GM20000 (cell line): ENCODE data around the gene GNPTAB.

Experiments
- DNase-seq: peaks from one replicate; pipeline ENCODE4 v3.0.0; 2012; ENCODE audit warnings: low spot score
- TF ChIP-seq, protein P1 (sequence below): IDR thresholded peaks from 2 replicates; pipeline ENCODE4 v1.5.1; 2012; ENCODE audit warnings: mild to moderate bottlenecking, control low read depth; ENCODE audit errors: extremely low read depth, missing control alignments

GNPTAB gene

DNA sequence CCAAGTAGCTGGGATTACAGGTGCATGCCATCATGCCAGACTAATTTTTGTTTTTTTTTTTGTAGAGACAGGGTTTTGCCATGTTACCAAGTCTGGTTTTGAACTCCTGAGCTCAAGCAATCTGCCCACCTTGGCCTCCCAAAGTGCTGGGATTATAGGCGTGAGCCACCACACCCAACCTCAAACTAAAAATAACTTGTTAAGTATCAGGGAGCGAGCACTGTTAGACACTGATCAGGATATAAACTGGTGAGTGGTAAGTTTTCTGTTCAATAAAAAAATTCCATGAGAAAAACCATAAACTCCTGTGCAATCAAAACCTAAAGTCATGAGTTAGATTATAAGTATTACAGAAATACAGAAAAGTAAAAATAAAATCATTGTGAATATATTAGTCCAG, 46.9 kb downstream of the GNPTAB start:
- TF ChIP-seq, protein P1, sequence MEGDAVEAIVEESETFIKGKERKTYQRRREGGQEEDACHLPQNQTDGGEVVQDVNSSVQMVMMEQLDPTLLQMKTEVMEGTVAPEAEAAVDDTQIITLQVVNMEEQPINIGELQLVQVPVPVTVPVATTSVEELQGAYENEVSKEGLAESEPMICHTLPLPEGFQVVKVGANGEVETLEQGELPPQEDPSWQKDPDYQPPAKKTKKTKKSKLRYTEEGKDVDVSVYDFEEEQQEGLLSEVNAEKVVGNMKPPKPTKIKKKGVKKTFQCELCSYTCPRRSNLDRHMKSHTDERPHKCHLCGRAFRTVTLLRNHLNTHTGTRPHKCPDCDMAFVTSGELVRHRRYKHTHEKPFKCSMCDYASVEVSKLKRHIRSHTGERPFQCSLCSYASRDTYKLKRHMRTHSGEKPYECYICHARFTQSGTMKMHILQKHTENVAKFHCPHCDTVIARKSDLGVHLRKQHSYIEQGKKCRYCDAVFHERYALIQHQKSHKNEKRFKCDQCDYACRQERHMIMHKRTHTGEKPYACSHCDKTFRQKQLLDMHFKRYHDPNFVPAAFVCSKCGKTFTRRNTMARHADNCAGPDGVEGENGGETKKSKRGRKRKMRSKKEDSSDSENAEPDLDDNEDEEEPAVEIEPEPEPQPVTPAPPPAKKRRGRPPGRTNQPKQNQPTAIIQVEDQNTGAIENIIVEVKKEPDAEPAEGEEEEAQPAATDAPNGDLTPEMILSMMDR = no peak

DNA sequence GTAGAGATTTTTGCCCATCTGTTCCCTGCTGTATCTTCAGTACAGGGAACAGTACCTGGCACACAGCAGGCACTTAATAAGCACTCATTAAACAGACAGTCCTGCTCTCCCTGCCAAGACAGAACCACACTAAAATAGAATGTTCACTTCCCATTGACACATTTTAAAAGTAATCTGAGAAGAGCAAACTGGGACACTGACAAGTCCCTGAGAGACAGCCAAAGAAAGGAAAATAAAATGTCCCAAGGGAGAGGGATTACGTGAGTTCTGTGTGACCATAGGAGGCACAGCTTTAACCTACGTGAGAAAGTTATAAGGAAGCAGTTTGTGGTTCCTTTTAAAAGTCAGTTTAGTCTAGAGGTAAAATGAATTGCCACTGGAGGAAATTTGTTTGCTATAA, 47.6 kb downstream of the GNPTAB start:
- TF ChIP-seq, protein P1 = no peak
- no peak for DNase-seq

More for the DNA sequence above, 46.9 kb downstream of the GNPTAB start:
- no peak for DNase-seq

DNA sequence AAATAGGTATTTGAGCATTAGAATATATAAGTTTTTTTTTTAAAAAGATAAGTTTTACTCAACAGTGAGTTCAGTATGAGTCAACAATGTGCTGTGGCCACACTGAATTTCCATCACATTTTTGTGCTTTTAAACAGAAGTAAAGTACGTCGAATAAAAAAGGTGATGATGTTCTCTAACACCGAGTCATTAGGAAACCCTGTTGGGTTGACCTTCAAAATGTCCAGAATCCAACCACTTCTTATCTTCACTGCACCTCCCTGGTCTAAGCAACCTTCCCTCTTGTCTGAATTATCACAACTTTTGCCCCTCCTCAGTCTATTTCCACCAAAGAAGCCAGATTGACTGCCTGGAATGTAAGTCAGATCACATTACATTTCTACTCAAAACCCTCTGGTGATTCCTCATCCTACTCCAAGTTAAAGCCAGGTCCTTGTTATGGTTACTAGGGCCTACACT, 48.5 kb downstream of the GNPTAB start:
- TF ChIP-seq, protein P1 = no peak
- DNase-seq = no peak

DNA sequence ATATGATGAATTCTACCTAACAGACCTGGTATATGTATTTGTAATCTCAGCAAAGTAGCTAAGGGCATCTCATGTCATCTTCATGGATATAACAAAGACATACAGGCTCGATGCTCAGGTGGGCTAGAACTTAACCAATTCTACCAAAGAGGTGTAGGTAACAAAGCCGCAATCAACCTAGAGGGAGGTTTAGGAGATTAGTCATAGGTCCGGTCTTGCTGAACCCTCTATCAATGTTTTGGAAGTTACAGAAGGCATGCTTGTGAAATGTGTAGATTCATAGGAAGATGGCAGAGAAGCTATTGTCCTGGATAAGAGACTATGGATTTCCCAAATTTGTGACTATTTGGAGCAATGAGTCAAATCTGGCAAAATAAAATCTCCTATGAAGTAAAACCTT, 48.9 kb downstream of the GNPTAB start:
- no peak for DNase-seq
- TF ChIP-seq, protein P1 = no peak

DNA sequence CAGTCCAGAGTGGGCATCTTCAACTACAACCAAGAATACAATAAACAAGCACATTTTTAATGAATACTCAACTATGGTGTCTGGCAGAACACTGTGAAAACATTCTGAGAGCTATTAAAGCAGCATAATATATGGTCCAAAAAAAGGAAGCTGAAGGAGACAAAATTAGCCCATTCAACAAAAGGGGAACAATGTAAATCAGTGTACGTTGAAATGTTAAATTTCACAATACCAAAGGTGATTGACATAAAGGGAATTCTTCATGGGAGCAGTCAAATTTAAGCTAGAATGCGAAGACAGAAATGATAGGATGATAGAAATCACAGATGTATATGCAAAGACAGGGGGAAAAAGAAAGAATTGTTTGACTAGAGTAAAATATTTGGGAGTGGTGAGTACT, 50.2 kb downstream of the GNPTAB start:
- DNase-seq = no peak
- TF ChIP-seq, protein P1 = no peak

DNA sequence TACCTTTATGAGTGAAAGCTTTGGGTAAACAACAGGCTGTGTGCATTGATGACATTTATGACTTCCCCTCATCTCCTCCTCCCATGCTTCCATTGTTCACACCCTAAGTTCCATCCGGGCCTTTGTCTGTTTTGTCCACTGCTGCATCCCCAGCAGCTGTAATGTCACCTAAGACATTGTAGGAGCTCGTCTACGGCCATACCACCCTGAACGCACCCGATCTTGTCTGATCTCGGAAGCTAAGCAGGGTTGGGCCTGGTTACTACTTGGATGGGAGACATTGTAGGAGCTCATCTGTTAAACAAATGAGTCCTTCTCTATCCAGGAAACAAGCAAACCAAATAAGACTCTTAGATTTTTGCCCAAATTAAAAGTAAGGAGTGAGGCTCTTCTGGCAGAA, 51.1 kb downstream of the GNPTAB start:
- TF ChIP-seq, protein P1 = no peak
- DNase-seq = no peak

DNA sequence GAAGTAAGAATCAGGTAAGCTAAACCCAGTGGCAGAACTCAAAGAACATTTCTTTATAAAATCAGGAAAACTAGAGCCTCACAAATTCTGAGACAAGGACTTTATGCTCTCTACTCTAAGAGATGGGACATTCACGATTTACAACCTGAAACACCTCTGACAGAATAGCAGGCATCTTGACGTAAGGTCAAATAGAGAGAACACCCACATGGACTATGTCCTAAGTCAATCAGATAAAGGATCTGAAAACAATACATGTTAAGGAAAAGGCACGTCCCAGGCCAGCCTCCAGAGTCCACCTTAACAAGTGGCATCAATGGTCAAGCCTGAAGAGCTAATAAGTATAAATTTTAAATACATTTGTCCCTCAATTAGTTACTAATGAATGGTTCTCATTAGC, 51.6 kb downstream of the GNPTAB start:
- TF ChIP-seq, protein P1 = no peak

More for the DNA sequence above, 51.6 kb downstream of the GNPTAB start:
- no peak for DNase-seq
